PC-9 (cell line): Measurements from ENCODE around the gene FBXO45.

Source experiments
- EZH2 ChIP-seq: fragments of 200-600 bp; sonication (generic); IDR thresholded peaks from 2 replicates; pipeline ENCODE4 v1.8.0; 2017; ENCODE audit warnings: antibody characterized with exemption, low read depth
- TF ChIP-seq, protein P1 (sequence below): fragments of 200-600 bp; sonication (generic); conservative IDR thresholded peaks from 2 replicates; pipeline ENCODE4 v1.6.1; 2017; ENCODE audit warnings: mixed run types, antibody characterized with exemption, mild to moderate bottlenecking, moderate library complexity

DNA sequence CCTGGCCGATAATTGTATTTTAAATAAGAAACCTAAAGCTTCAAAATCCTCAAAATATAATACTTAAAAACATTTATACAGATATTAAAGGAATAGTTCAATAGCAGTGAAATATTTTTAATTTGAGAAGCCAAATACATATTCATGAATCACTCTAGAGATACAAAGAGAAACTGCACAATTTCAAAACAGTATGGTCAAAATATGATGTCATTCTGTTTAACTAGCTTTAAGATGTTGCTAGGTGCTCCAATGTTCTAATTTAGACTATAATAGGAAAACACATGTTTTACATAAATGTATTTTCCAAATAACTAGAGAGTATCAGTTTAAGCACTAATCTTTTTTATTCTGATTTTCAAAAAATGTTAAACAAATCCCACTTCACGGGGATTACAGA is 60.8 kb downstream of the FBXO45 start:
- TF ChIP-seq, protein P1, sequence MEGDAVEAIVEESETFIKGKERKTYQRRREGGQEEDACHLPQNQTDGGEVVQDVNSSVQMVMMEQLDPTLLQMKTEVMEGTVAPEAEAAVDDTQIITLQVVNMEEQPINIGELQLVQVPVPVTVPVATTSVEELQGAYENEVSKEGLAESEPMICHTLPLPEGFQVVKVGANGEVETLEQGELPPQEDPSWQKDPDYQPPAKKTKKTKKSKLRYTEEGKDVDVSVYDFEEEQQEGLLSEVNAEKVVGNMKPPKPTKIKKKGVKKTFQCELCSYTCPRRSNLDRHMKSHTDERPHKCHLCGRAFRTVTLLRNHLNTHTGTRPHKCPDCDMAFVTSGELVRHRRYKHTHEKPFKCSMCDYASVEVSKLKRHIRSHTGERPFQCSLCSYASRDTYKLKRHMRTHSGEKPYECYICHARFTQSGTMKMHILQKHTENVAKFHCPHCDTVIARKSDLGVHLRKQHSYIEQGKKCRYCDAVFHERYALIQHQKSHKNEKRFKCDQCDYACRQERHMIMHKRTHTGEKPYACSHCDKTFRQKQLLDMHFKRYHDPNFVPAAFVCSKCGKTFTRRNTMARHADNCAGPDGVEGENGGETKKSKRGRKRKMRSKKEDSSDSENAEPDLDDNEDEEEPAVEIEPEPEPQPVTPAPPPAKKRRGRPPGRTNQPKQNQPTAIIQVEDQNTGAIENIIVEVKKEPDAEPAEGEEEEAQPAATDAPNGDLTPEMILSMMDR: no peak
- no peak for TF ChIP-seq EZH2
